ENCODE data around the gene CAST.

DNA sequence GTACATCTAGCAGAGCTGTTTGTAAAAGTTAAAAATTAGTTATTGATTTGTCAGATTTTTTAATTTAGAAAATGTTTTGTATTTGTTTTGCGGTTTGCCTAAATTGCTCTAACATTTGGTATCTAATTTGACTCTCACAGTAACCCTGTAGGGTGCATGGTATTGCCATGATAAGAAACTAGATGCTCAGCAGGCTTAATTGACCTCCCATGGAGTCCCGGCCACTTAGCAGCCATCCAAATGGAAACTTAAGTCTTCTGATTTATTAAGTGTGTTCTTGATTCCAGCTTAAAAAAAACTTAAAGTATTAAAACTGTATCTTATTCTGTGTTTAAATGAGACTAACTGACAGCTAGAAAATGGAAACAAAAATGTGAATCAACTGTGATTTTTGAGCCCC lies 54.5 kb downstream of the CAST start:
- TF ChIP-seq, protein P1, sequence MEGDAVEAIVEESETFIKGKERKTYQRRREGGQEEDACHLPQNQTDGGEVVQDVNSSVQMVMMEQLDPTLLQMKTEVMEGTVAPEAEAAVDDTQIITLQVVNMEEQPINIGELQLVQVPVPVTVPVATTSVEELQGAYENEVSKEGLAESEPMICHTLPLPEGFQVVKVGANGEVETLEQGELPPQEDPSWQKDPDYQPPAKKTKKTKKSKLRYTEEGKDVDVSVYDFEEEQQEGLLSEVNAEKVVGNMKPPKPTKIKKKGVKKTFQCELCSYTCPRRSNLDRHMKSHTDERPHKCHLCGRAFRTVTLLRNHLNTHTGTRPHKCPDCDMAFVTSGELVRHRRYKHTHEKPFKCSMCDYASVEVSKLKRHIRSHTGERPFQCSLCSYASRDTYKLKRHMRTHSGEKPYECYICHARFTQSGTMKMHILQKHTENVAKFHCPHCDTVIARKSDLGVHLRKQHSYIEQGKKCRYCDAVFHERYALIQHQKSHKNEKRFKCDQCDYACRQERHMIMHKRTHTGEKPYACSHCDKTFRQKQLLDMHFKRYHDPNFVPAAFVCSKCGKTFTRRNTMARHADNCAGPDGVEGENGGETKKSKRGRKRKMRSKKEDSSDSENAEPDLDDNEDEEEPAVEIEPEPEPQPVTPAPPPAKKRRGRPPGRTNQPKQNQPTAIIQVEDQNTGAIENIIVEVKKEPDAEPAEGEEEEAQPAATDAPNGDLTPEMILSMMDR (IDR thresholded peaks at IDR 0.05): no peak
- no peak for TF ChIP-seq POLR2A (IDR thresholded peaks at IDR 0.05)
